HepG2 (cell line): ENCODE results near the gene HDAC5.

ENCODE experiments used
- EP300 ChIP-seq, 3 experiments: sonication (generic) in 1 of 3; formaldehyde crosslinking in 1 of 3; IDR thresholded peaks; 2 replicates each; pipeline versions ENCODE4 v1.5.1 to v1.6.1; 2011 to 2020; ENCODE audit warnings: low read depth in 2 of 3, low read length in 2 of 3, borderline replicate concordance in 1 of 3, improper control_type of control experiment in 1 of 3, mild to moderate bottlenecking in 1 of 3, missing genetic modification reagents in 1 of 3, moderate library complexity in 1 of 3
- MBD4 ChIP-seq: IDR thresholded peaks from 2 replicates; pipeline ENCODE4 v1.6.1; 2012; ENCODE audit warnings: low read length, inconsistent platforms, borderline replicate concordance

GRCh38 chr17:44094701-44095387 is 28.6 kb downstream of the HDAC5 start:
- TF ChIP-seq EP300 (IDR thresholded peaks at IDR 0.05; ENCODE audit: low read depth in 2 of 2, low read length in 2 of 2), result no peak
- no peak for TF ChIP-seq EP300 (CRISPR knock-in tag; IDR thresholded peaks at IDR 0.05; ENCODE audit: borderline replicate concordance)
- no peak for TF ChIP-seq MBD4
